ENCODE measurements around the gene ITPR1. TPM values are rescaled to one million over a fixed set of nuclear protein-coding genes. Genes with fewer than 3 reads are reported as not detected.

ITPR1 gene
- total RNA-seq, 2 donors from 2014 or later: 5.9 TPM

DNA sequence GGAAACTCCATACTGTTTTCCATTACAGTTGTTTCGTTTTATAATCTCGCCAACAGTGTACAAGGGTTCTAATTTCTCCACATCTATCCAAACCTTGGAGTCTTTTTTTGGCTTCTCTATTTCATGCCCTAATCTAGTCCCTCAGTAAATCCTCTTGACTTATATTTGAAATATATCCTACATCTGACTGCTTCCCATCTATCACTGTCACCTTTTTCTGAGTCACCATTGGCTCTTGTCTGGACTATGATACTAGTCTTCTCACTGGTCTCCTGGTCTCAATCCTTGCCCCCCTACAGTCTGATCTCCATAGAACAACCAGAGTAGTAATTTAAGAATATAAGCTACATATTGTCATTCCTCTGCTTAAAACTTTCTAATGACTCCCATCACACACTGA, 80.0 kb downstream of the ITPR1 start:
- H3K9me3 Mint-ChIP-seq: no peaks in the 10 kb centered on the region
- H3K36me3 Mint-ChIP-seq (ENCODE audit: low read depth): no peaks in the 10 kb centered on the region
- H3K4me3 Mint-ChIP-seq: no peak overlapping the region
- no peaks in the 10 kb centered on the region for H3K27me3 ChIP-seq (ENCODE audit: control insufficient read depth, insufficient read depth, low read length, poor library complexity, severe bottlenecking)
- TF ChIP-seq, protein P1, sequence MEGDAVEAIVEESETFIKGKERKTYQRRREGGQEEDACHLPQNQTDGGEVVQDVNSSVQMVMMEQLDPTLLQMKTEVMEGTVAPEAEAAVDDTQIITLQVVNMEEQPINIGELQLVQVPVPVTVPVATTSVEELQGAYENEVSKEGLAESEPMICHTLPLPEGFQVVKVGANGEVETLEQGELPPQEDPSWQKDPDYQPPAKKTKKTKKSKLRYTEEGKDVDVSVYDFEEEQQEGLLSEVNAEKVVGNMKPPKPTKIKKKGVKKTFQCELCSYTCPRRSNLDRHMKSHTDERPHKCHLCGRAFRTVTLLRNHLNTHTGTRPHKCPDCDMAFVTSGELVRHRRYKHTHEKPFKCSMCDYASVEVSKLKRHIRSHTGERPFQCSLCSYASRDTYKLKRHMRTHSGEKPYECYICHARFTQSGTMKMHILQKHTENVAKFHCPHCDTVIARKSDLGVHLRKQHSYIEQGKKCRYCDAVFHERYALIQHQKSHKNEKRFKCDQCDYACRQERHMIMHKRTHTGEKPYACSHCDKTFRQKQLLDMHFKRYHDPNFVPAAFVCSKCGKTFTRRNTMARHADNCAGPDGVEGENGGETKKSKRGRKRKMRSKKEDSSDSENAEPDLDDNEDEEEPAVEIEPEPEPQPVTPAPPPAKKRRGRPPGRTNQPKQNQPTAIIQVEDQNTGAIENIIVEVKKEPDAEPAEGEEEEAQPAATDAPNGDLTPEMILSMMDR (conservative IDR thresholded peaks at IDR 0.05): no peak
- WGBS, 2 experiments (ENCODE audit: insufficient coverage in 1 of 2, insufficient read length in 1 of 2): 73 to 91% methylated on average over 2 of the region's 2 CpGs
- H3K4me1 Mint-ChIP-seq: no peaks in the 10 kb centered on the region
- H3K27ac Mint-ChIP-seq: no peak overlapping the region
- no peaks in the 10 kb centered on the region for H3K9me3 ChIP-seq (ENCODE audit: control insufficient read depth, low read length)
- H3K27ac ChIP-seq (ENCODE audit: low read depth, low read length): no peak overlapping the region
- no peaks in the 10 kb centered on the region for H3K27me3 Mint-ChIP-seq (ENCODE audit: insufficient read depth)
- DNase-seq: no peak
- no peaks in the 10 kb centered on the region for H3K36me3 ChIP-seq (ENCODE audit: control insufficient read depth, insufficient read depth, low read length)
- no peak overlapping the region for H3K4me3 ChIP-seq (ENCODE audit: low read length)
- H3K4me1 ChIP-seq (ENCODE audit: control insufficient read depth, insufficient read depth, low read length): no peaks in the 10 kb centered on the region
- no peak overlapping the region for H3K9ac ChIP-seq (ENCODE audit: extremely low read depth, low read length, poor library complexity, severe bottlenecking)

DNA sequence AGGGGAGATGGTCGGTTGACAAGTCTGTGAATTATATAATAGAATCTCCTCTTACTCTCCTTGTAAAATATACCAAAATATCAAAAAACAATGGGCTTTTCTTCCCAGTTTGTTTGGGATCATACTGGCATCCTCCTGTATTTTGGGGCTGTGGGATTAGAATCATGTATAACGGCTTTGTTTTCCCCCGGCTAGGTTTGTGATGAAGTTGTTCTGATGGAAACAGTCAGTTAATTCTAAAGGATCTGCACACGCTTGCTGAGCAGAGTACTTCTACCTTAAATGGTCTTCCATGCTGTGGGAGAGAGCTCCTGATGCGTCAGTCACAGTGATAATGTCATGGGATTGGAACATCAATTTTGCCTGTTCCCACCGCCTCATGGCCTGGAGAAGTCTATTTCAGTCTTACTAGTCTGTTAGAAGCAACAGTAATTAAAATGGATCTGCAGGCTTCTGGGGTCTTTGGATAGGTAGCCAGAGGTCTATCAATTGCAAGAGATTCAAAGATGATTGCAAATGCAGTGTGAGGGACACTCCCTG, 81.3 kb downstream of the ITPR1 start:
- Histone ChIP-seq H3K27me3 (ENCODE audit: control insufficient read depth, insufficient read depth, low read length, poor library complexity, severe bottlenecking) (no peaks in the 10 kb centered on the region), H3K9me3 (ENCODE audit: control insufficient read depth, low read length) (no peaks in the 10 kb centered on the region), H3K4me3 (ENCODE audit: low read length) (no peak overlapping the region), H3K36me3 (ENCODE audit: control insufficient read depth, insufficient read depth, low read length) (no peaks in the 10 kb centered on the region), H3K27ac (ENCODE audit: low read depth, low read length) (no peak overlapping the region), H3K4me1 (ENCODE audit: control insufficient read depth, insufficient read depth, low read length) (peaks cover 5% of the 10 kb centered on the region), H3K9ac (ENCODE audit: extremely low read depth, low read length, poor library complexity, severe bottlenecking) (no peak overlapping the region)
- no peaks in the 10 kb centered on the region for H3K9me3 Mint-ChIP-seq
- no peak for DNase-seq
- TF ChIP-seq, protein P1 (conservative IDR thresholded peaks at IDR 0.05): no peak
- no peaks in the 10 kb centered on the region for H3K27me3 Mint-ChIP-seq (ENCODE audit: insufficient read depth)
- no peak overlapping the region for H3K4me3 Mint-ChIP-seq
- WGBS, 2 experiments (ENCODE audit: insufficient coverage in 1 of 2, insufficient read length in 1 of 2): 85 to 94% methylated on average over 5 to 6 of the region's 6 CpGs
- no peak overlapping the region for H3K27ac Mint-ChIP-seq
- no peaks in the 10 kb centered on the region for H3K36me3 Mint-ChIP-seq (ENCODE audit: low read depth)
- peaks cover 4% of the 10 kb centered on the region for H3K4me1 Mint-ChIP-seq

DNA sequence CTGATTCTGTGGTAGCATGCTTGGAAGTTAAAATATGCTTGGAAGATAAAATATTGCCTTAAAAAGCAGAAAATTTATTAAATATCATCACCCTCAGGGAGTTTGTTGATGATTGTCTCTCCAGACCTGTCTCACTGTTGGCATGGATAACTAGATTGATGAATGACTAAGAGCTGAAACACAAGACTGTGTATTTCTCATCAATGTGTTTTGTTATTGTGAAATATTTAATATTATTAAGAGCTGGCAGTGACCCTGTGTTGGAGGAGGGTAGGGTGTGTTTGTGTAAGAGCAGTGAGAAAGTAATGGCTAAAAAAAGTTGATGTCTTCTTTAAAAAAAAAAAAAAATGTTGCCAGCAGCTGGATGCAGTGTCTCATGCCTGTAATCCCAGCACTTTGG, 82.2 kb downstream of the ITPR1 start:
- H3K4me3 Mint-ChIP-seq: no peak overlapping the region

More for the DNA sequence above, 82.2 kb downstream of the ITPR1 start:
- Histone ChIP-seq H3K36me3 (ENCODE audit: control insufficient read depth, insufficient read depth, low read length) (no peaks in the 10 kb centered on the region), H3K27me3 (ENCODE audit: control insufficient read depth, insufficient read depth, low read length, poor library complexity, severe bottlenecking) (no peaks in the 10 kb centered on the region), H3K4me3 (ENCODE audit: low read length) (no peak overlapping the region), H3K9ac (ENCODE audit: extremely low read depth, low read length, poor library complexity, severe bottlenecking) (no peak overlapping the region), H3K4me1 (ENCODE audit: control insufficient read depth, insufficient read depth, low read length) (peaks cover 5% of the 10 kb centered on the region), H3K27ac (ENCODE audit: low read depth, low read length) (no peak overlapping the region), H3K9me3 (ENCODE audit: control insufficient read depth, low read length) (no peaks in the 10 kb centered on the region)
- TF ChIP-seq, protein P1 (conservative IDR thresholded peaks at IDR 0.05): no peak
- no peaks in the 10 kb centered on the region for H3K9me3 Mint-ChIP-seq
- no peaks in the 10 kb centered on the region for H3K27me3 Mint-ChIP-seq (ENCODE audit: insufficient read depth)
- H3K36me3 Mint-ChIP-seq (ENCODE audit: low read depth): no peaks in the 10 kb centered on the region
- H3K4me1 Mint-ChIP-seq: peaks cover 6% of the 10 kb centered on the region
- no peak for DNase-seq
- no peak overlapping the region for H3K27ac Mint-ChIP-seq
